Measurements from ENCODE around the gene METTL24.

DNA sequence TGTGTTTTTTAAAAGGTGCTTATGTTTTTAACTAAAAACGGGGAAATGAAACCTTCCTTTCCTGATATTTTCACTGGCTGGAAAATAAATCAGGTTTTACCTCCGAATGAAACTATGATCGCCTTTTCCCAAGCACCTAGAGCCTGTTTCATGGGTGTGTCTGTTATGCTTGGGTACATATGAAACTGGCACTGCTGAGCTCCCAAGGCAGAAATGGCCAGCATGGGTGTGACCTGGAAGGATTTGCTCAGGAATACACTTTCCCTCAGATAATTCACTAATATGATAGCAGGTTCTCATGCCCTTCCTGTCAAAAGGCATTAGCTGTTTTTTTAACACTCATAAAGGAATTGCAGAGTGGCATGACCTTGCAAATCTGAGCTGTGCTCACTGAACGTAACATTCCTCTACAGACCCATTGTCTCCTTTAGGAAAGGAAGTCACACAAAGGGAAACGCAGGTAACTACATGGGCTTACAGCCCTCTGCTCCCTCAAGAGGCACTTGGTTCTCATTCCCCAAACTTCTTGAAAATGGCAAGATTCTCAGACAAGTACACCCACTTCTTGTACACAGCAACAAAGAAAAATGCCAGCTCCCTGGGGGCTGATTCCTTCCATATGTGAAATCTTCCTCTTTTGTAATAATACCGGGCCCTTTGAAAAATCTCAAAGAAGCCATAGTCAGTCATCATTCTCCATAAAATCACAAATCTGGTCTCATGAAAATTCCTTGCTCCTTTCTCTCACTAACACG is 72.7 kb downstream of the METTL24 start:
- TF ChIP-seq, protein P1, sequence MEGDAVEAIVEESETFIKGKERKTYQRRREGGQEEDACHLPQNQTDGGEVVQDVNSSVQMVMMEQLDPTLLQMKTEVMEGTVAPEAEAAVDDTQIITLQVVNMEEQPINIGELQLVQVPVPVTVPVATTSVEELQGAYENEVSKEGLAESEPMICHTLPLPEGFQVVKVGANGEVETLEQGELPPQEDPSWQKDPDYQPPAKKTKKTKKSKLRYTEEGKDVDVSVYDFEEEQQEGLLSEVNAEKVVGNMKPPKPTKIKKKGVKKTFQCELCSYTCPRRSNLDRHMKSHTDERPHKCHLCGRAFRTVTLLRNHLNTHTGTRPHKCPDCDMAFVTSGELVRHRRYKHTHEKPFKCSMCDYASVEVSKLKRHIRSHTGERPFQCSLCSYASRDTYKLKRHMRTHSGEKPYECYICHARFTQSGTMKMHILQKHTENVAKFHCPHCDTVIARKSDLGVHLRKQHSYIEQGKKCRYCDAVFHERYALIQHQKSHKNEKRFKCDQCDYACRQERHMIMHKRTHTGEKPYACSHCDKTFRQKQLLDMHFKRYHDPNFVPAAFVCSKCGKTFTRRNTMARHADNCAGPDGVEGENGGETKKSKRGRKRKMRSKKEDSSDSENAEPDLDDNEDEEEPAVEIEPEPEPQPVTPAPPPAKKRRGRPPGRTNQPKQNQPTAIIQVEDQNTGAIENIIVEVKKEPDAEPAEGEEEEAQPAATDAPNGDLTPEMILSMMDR (IDR thresholded peaks at IDR 0.05): no peak
- no peak for TF ChIP-seq POLR2A (IDR thresholded peaks at IDR 0.05)
- TF ChIP-seq EP300 (IDR thresholded peaks at IDR 0.05): no peak

Measured in ovary (tissue), 3 donors.